ENCODE results near the gene SYT4.
"Not testable (repeated sequence)": the region's sequence is repeated elsewhere in the genome, so short reads cannot be mapped to it uniquely, and the experiment has no call there.

Gene SYT4, protein sequence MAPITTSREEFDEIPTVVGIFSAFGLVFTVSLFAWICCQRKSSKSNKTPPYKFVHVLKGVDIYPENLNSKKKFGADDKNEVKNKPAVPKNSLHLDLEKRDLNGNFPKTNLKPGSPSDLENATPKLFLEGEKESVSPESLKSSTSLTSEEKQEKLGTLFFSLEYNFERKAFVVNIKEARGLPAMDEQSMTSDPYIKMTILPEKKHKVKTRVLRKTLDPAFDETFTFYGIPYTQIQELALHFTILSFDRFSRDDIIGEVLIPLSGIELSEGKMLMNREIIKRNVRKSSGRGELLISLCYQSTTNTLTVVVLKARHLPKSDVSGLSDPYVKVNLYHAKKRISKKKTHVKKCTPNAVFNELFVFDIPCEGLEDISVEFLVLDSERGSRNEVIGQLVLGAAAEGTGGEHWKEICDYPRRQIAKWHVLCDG

DNA sequence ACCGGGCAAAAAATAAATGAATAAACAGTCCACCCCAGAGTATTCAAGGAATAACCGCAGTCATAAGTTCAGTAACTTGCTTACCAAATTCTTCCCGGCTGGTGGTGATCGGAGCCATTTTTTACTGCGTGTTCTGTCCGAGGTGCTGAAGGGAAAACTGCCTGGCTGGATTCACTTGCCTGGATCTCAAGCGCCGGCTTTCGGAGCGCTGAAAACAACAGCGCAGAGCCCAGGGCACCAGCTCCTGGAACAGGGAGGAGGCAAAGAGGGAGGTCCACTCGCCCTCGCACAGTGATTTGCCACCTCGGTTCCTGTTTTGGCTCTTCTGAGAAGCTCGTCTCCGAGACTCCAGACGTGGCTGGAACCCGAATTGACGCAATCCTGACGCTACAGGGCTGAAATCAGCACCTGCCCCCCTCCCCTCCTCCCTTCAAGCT is at the start of gene SYT4:
Gene SYT4 (minus strand): TSS at position 327 of the 437 bp plus-strand sequence. CDS start 209 bp downstream, at position 118.
- TF ChIP-seq, protein P1, sequence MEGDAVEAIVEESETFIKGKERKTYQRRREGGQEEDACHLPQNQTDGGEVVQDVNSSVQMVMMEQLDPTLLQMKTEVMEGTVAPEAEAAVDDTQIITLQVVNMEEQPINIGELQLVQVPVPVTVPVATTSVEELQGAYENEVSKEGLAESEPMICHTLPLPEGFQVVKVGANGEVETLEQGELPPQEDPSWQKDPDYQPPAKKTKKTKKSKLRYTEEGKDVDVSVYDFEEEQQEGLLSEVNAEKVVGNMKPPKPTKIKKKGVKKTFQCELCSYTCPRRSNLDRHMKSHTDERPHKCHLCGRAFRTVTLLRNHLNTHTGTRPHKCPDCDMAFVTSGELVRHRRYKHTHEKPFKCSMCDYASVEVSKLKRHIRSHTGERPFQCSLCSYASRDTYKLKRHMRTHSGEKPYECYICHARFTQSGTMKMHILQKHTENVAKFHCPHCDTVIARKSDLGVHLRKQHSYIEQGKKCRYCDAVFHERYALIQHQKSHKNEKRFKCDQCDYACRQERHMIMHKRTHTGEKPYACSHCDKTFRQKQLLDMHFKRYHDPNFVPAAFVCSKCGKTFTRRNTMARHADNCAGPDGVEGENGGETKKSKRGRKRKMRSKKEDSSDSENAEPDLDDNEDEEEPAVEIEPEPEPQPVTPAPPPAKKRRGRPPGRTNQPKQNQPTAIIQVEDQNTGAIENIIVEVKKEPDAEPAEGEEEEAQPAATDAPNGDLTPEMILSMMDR (IDR thresholded peaks at IDR 0.05; ENCODE audit: extremely low read depth, missing control alignments) = no peak
- no peak for DNase-seq (ENCODE audit: low spot score)

DNA sequence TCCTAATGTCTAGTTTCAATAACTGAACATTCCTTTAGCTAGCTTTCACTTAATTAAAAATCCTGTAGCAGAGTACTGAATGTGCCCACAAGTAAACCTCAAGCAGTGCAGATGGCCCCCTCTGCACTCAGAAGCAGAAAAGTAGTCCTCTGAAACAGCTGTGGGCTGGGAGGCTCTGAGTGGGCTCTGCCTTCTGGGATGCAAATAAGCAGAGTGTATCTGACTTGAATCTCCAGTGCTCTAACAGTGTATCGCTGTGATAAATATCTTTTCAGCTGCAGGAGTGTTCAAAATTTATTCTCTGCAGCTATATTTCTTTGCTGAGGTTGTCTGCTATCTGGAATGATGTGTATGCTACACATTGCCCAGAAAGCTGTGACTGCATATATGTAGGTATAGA is 44.8 kb upstream of the SYT4 start:
- DNase-seq (ENCODE audit: low spot score) = no peak
- TF ChIP-seq, protein P1 (IDR thresholded peaks at IDR 0.05; ENCODE audit: extremely low read depth, missing control alignments) = no peak

DNA sequence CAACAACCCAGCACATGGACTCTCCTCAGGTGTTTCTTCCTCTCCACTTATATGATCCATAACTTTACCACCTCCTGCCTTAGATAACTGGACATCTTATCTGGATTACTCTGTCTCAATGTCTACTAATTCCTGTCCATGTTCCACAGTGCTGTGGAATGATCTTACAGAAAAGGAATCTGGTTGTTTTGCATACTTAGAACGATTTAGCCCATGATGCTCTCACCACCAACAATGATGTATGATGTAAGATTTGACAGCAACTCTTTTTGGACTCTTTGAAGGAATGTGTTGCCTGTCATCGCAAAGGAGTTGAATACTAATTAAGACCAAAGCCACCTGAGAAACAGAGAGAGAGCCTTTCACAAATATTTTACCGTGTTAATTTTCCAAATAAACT is 37.7 kb upstream of the SYT4 start:
- DNase-seq (ENCODE audit: low spot score) = no peak

DNA sequence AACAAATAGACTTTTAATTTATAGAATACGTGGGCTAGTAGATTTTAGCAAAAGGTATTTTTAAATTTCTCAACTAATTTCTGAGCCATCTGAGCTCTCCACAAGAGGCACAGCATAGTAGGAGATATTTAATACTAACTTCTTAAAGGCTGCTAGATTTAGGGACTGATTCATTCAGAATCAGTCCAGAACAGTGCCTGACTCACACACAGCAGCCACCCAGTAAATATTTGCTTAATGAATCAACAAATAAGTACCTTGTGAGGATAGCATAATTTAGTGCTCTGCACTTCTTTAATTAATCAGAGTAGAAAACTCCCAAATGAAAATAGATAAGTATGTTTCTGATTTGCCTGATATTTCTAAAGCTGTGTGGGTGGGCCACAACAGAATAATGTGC is 35.6 kb upstream of the SYT4 start:
- DNase-seq (ENCODE audit: low spot score) = no peak
- TF ChIP-seq, protein P1 (IDR thresholded peaks at IDR 0.05; ENCODE audit: extremely low read depth, missing control alignments) = no peak

More for the DNA sequence above, 37.7 kb upstream of the SYT4 start:
- TF ChIP-seq, protein P1 (IDR thresholded peaks at IDR 0.05; ENCODE audit: extremely low read depth, missing control alignments) = no peak

DNA sequence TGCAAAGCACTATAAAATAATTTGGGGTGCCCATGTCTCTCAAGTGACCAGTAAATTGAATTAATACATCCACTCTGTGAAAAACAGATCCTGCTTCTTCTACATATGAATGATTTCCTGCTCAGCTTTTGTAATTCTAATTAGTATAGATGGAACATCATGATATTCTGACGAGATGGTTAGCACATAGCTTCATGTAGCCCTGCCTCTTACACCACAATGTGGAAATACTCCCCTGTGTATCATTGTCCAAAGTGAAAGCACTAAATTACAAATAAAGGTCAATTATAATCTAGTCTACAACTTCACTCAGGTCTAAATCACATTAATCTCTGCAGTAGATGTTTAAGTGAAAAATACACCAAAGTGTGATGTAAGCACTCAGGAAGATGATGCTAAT is 32.9 kb upstream of the SYT4 start:
- TF ChIP-seq, protein P1 (IDR thresholded peaks at IDR 0.05; ENCODE audit: extremely low read depth, missing control alignments) = no peak
- DNase-seq (ENCODE audit: low spot score) = no peak

DNA sequence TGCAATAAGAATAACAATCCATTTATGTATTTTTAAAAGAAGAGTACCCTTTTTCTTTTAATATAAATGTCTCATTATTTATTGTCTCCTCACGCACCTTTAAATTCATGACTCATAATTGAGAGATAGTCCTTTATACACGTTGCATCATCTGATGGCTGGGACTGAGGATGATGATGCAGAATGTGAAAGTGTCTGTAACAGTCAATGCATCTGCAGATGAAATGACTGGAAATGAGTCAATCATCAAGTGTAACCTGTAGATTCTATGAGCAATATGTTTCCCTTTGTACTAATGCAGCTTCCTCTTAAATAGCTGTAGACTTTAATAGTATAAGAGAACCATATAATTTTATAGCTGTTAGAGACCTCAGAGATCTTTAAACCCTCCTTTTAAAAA is 26.1 kb upstream of the SYT4 start:
- TF ChIP-seq, protein P1 (IDR thresholded peaks at IDR 0.05; ENCODE audit: extremely low read depth, missing control alignments) = no peak
- no peak for DNase-seq (ENCODE audit: low spot score)

DNA sequence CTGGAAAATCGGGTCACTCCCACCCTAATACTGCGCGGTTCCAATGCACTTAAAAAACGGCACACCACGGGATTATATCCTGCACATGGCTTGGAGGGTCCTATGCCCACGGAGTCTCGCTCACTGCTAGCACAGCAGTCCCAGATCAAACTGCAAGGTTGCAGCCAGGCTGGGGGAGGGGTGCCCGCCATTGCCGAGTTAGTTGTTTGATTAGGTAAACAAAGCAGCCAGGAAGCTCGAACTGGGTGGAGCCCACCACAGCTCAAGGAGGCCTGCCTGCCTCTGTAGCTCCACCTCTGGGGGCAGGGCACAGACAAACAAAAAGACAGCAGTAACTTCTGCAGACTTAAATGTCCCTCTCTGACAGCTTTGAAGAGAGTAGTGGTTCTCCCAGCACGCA is 8.9 kb upstream of the SYT4 start:
- DNase-seq (ENCODE audit: low spot score) = not testable (repeated sequence)

DNA sequence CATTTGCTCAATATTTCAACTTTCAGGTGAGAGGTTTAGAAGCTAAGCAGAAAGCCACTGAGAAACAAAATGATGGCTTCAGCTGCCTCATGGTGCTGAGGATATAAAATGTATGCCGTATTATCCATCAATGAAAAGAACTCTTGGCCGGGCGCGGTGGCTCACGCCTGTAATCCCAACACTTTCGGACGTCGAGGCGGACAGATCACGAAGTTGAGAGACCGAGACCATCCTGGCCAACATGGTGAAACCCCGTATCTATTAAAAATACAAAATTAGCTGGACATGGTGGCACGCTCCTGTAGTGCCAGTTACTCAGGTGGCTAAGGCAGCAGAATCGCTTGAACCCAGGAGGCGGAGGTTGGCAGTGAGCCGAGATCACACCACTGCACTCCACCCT is 6.0 kb upstream of the SYT4 start:
- DNase-seq (ENCODE audit: low spot score) = no peak
- TF ChIP-seq, protein P1 (IDR thresholded peaks at IDR 0.05; ENCODE audit: extremely low read depth, missing control alignments) = no peak

Data from GM20000 (cell line).